SKM-1 (cell line): ENCODE results near the gene LRMDA.
"Not testable (repeated sequence)": the region's sequence is repeated elsewhere in the genome, so short reads cannot be mapped to it uniquely, and the experiment has no call there.

Experiments
- DNase-seq: peaks from one replicate; lab custom pipeline; 2025; ENCODE audit not compliant: unreplicated experiment; lab: John Stamatoyannopoulos, UW

Gene LRMDA

GRCh38 chr10:76487582-76487981, 1056.2 kb downstream of the LRMDA start:
- DNase-seq, result no peak

DNA sequence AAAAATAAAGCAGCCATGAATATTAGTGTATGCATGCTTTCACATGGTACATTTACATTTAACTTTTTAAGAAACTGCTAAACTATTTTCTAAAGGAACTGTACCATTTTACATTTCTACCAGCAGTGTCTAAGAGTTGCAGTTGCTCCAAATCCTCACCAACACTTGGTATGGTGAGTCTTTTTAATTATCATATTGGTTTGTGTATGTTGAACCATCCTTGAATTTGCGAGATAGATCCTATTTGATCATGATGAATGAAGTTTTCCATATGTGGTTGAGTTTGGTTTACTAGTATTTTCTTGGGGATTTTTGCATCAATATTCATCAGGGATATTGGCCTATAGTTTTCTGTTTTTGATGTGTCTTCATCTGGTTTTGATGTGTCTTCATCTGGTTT, 1057.2 kb downstream of the LRMDA start:
- no peak for DNase-seq

DNA sequence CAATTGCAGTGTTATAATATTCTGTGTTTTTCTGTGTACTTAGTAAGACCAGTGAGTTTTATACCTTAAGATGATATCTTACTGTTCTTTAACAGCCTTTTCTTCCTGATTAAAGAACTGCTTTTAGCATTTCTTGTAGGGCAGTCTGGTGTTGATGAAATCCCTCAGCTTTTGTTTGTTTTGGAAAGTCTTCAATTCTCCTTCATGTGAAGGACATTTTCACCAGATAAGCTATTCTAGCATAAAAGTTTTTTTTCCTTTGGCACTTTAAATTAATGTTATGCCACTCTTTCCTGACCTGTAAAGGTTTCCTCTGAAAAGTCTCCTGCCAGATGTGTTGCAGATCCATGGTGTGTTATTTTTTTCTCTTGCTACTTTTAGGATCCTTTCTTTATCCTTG, 1059.8 kb downstream of the LRMDA start:
- no peak for DNase-seq

GRCh38 chr10:76492026-76492425, 1060.6 kb downstream of the LRMDA start:
- DNase-seq, result no peak

DNA sequence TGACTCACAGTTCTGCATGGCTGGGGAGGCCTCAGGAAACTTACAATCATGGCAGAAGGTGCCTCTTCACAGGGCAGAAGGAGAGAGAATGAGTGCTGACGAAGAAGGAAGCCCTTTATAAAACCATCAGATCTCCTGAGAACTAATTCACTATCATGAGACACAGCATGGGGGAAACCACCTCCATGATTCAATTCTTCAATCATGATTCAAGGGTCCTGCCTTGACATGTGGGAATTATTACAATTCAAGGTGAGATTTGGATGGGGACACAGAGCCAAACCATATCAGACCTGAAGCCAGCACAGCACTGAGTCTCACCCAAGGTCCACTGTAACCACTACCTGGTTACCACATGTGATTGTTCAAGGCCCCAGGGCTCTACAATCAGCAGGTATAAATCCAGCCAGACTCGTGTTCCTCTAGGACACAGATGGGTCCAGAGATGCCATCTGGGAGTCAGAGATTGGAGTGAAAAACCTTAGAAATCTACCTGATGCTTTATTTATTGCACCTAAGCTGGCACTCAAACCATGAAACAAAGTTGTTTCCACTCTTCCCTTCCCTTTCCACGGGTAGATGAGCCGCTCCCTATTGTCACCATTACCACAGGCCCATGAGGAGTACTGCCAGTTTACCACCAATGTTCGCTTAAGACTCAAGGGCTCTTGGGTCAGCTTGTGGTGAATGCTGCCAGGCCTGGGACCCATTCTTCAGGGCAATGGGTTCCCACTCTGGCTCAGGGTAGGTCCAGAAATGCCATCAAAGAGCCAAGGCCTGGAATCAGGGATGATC, 1061.5 kb downstream of the LRMDA start:
- no peak for DNase-seq

- no peak for DNase-seq
These were observed 1066.2 kb downstream of the LRMDA start for GRCh38 chr10:76497666-76498065.

GRCh38 chr10:76504823-76505222, 1073.4 kb downstream of the LRMDA start:
- DNase-seq, result no peak

GRCh38 chr10:76509446-76509845, 1078.0 kb downstream of the LRMDA start:
- DNase-seq, result no peak

GRCh38 chr10:76514321-76514720, 1082.9 kb downstream of the LRMDA start:
- no peak for DNase-seq

DNA sequence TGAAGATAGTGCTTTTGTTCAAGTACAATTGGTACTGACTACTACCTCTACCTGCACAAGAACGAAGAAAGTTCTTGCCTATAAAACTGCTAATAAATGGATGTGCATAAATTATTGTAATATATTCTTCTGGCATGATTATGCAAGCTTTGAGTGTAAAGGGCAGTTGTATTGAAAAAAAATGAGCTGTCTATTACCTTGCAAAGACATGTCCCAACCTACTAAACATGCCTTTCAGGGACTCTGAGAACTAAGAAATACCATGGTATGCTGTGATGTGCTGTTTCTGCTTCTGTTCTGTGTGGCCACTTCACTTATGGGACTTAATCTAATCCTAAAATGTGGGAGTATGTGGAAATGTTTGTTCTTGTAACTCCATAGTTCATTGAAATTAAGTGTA, 1083.4 kb downstream of the LRMDA start:
- no peak for DNase-seq

DNA sequence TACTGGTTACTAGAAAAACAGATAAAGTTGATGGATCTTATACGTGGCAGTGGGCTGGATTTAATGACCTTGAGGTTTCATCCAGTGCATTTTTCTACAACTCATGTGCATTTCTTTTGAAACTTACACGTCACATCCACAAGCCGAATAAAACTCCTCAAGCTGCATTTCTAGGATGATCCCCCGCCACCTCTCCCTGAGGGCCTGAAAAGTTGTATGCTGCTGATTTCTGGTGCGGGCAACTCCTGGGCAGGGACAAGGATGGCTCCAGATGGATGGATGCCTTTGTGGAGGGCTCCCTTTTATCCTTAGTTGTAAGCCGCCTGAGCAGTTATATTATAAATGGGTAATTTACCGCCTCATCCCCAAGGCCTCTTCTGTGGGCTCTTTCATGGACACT, 1091.1 kb downstream of the LRMDA start:
- DNase-seq, result no peak

- no peak for DNase-seq
These were observed 1091.8 kb downstream of the LRMDA start for GRCh38 chr10:76523246-76523645.

DNA sequence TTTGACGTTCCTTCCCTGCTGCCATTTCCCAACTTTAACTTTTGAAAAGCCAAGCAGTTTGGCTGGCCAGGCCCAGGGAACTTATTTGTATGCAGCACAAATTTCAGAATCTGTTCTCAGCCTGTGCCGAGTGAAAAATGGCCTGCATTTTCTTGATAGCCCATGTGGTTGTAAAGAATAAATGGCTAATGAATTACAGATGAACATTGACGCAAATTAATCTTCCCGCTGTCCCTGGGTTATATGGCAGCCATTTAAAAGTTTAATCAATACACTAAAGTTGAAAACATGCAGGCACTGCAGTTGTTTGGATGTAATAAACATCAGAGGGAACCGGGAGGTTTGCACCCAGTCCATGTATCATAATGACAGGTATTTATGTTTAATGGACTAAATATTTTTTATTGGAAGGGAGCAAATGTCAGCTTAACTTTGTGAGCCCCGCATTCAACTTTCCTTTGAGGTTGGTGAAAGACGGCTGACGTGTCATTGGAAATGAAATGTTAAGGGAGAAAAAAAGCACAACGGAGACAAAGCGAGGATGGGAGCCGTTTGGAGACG, 1092.4 kb downstream of the LRMDA start:
- no peak for DNase-seq

DNA sequence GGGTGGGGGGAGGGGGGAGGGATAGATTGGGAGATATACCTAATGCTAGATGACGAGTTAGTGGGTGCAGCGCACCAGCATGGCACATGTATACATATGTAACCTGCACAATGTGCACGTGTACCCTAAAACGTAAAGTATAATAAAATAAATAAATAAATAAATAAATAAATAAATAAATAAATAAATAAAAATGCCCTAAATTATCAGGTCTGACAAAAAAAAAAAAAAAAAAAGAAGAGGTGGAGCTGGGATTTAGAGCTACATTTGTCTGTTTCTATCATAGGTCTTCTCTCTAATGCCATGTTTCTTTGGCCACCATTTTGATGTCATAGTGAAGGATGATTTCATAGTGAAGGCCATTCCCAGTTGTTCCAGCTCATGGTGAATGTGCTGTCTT, 1095.4 kb downstream of the LRMDA start:
- not testable (repeated sequence) for DNase-seq

- no peak for DNase-seq
These were observed 1108.9 kb downstream of the LRMDA start for GRCh38 chr10:76540331-76540730.

DNA sequence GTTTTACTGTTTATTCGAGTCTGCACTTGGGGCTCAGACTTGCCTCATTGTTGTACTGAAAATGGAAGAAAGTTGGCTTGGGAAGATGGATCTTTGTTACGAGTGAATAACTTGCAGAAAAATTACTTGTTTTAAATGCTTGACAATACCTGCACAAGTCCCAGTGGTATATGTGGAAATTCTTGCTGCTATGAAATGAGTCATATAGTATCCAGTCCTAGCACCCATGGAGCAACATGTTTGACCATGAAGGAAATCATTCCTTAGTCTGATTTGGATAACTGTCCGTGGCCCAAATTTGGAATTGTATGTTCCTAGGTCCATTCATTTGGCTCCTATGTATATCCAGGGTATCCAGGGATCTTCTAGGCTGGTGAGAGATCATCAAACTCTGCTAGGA, 1109.4 kb downstream of the LRMDA start:
- DNase-seq, result no peak

DNA sequence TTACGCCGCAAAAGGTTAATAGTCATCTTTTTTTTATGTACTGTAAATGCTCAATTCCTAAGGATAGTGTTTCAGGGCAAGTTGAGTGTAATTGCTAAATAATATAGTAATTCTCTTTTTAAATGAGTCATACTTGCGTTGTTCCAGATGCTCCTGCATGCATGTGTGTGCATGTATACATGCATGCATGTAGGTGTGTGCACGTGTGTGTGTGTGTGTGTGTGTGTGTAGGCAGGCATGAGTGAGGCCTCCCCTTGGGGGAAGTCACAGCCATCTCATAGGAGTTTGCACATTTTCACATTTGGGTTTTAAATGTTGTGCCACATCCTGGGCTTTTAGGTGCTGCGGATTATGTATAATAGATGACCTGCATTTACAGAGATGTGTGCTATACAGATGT, 1110.4 kb downstream of the LRMDA start:
- DNase-seq, result no peak

GRCh38 chr10:76542307-76542930, 1111.0 kb downstream of the LRMDA start:
- no peak for DNase-seq

DNA sequence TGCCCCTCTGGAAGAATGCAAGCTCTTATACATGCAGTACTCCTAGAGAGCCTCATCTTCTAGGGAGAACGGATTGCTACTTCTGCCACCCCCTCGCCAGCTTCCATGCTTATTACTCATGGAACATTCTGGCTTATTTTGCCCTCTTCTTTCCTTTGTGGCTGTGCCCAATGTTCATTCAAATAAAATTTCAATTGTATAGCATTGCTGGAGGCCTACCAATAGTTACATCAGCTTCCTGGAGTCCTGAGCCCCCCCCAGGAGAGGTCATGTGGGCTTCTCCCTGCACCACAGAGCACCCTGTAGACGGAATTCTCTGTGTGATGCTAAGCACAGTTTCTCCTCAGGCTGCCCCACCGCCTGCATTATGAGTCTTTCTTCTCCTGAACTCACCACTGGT, 1112.2 kb downstream of the LRMDA start:
- no peak for DNase-seq

DNA sequence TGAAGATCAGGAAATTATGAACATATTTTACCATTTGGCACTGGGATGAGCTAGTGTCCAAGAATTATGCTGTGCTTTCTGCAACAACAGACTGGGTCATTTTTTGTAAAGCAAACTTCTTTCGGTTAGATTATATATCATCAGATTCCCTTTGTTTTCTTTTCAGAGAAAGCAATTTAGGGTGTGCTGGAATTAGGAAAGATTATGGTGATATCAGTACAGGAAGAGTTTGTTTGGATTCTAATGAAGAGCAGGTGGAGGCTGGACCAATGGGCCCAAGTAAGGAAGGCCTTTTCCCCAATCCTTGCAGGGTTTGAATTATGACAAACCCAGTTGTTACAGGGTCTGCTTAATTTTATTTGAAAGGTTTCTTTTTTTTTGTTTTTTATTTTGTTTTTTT, 1113.4 kb downstream of the LRMDA start:
- no peak for DNase-seq

- no peak for DNase-seq
These were observed 1115.0 kb downstream of the LRMDA start for GRCh38 chr10:76546411-76546810.

- peak; percentile 32 for DNase-seq
These were observed 1116.0 kb downstream of the LRMDA start for GRCh38 chr10:76547352-76547972.
